NCI-H187 treated with DMSO at 0.1 percent for 48 hours (cell line): ENCODE data around the gene MRPL52.
A peak's percentile ranks its signal among the peaks of the same experiment; 100 is the strongest.
"Not testable (repeated sequence)": the region's sequence is repeated elsewhere in the genome, so short reads cannot be mapped to it uniquely, and the experiment has no call there.

Experiments
- DNase-seq: peaks from one replicate; lab custom pipeline; 2025; lab: John Stamatoyannopoulos, UW

Gene MRPL52

GRCh38 chr14:22829661-22830442, at the start of gene MRPL52:
Gene MRPL52, plus strand, starts transcription at chr14:22829887. Its CDS starts 26 bp downstream, at chr14:22829913.
- peak; percentile 69 for DNase-seq

DNA sequence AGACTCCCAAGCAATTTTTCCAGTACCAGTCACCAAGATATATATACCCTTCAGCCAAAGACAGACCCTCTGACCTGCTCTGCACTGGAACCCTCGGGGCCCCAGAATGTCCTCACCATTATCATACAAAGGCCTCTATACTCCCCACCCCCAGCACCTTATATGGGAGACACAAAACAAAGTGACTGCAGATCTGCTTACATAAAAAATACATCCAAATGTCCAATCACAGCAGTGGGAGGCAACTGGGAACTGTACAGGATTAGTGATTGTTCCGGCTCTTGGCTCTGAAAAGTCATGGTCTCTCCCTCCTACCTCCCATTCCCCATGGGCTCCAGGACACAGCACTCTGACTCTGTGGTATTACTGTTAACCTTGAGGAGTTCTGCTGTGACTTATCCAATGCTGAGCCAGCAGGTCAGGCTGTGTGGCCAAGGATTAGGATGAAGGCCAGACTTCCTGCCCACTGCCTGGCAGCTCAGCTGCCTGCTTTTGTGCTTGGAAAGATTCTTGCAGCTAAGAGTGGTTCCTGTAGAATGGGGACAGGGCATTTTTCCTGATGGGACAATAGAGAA, 49.5 kb upstream of the MRPL52 start:
- no peak for DNase-seq

GRCh38 chr14:22780941-22781300, 48.8 kb upstream of the MRPL52 start:
- DNase-seq, result no peak

- no peak for DNase-seq
Observed at GRCh38 chr14:22781301-22781991, 48.2 kb upstream of the MRPL52 start.

GRCh38 chr14:22786685-22787084, 43.0 kb upstream of the MRPL52 start:
- no peak for DNase-seq

DNA sequence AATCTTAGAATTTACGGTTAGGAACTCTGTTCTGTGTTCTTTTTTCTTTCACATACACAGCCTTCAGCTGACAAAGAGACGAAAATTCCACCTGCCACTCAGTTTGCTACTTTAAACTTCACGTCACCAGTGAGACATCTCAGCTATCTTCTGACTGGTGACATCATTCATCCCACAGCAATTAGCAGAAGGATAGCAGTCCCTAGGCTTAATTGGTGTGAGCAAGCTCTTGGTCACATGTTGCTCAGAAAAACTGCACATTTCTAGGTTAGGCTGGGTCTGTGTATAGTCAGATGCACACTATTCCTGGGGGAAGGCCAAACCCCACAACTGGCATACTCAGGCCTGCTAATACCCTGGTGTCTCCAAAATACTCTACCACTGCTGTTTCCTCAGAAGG, 38.4 kb upstream of the MRPL52 start:
- no peak for DNase-seq

DNA sequence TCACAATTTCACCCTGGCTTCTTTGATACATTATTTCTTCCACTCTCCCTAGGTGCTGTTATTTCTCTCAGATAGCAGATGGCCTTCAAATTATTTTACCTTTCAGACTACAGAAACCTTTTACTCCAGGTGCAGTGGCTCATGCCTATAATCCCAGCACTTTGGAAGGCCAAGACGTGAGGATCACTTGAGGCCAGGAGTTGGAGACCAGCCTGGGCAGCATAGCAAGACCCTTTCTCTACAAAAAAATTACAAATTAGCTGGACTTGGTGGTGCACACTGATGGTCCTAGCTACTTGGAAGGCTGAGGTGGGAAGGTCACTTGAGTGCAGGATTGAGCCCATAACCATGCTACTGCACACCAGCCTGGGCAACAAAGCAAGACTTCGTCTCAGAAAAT, 37.5 kb upstream of the MRPL52 start:
- DNase-seq, result no peak

DNA sequence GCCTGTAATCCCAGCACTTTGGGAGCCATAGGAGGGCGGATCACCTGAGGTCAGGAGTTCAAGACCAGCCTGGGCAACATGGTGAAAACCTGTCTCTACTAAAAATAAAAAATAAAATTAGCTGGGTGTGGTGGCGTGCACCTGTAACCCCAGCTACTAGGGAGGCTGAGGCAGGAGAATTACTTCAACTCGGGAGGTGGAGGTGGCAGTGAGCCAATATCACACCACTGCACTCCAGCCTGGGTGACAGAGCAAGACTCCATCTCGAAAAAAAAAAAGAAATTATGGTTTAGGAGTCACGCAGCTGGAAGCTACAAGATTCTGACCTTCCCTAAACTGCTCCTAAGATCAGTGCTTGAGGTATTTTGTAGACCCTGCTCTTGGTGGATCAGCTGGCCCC, 36.1 kb upstream of the MRPL52 start:
- DNase-seq, result not testable (repeated sequence)

DNA sequence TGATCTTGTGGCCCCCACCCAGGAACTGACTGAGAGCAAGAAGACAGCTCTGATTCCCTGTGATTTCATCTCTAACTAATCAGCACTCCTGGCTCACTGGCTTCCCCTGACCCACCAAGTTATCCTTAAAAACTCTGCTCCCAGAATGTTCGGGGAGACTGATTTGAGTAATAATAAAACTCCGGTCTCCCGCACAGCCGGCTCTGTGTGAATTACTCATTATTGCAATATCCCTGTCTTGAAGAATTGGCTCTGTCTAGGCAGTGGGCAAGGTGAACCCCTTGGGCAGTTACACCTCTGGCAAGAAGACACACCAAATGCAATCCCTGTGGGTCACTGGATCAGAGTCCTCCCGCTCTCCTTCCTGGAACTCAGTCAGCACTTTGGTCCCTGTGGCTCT, 35.7 kb upstream of the MRPL52 start:
- no peak for DNase-seq

DNA sequence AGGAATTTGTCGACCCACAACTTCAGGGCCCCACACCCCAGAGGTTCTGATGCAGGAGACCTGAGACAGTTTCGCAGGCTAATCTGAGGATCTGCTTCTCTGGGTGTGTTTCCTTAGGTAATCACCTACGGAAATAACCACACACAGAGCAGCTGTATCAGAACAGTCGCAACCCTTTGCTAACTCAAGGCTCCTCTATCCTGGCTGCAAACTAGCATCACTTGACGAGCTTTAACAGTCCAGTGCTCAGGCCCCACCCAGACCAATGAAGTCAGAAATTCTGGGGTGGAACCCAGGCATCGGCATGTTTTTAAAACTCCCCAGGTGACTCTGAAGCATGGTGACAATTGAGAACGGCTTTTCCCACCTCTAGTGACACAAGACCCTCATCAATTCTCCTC, 35.1 kb upstream of the MRPL52 start:
- no peak for DNase-seq

DNA sequence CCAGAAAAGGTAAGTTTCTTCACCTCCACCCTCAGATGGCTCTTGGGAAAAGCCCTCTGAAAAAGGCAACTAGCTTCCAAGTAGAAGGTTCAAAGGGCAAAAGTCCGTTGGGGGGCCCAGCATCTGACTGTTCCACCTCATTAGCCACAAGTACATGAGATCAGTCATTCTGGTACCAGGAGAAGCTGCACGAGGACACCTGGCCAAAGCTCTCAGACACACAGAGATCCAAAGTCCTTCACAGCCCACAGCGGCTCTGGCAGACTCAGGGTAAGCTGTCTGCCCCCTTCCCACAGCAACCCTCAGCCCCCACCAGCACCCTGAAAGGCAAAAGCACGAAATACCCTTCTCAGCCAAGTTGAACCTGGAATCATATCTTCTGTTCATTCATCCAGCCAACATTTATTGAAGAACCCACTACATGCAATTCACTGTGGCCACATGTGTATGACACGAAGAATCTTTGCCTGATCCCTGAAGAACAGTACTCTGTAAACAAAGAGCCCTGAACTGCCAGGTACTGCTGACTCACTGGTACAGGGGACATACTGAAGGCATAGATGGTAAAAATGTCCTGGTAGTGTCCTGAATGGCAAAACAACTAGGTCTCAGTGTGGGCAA, 33.5 kb upstream of the MRPL52 start:
- DNase-seq, result no peak

GRCh38 chr14:22797017-22797917, 32.4 kb upstream of the MRPL52 start:
- no peak for DNase-seq

DNA sequence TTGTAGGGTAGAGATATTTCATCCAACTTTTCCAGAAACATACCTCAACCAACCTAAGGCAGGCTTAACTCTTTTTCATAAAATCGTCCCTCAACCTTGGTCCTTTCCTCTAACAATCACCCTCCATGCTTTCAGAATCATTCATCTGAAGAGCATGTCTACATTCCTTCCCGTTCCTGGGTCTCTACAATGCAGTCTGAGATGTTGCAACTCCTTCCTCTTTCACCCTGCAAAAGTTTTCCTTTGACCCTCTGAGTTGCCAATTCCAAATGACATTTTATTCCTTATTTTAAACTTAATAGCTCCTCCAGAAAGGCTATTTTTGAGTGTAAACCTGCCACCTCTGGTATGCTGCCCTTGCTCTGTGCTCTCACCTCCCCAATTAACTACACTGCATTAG, 31.2 kb upstream of the MRPL52 start:
- no peak for DNase-seq

DNA sequence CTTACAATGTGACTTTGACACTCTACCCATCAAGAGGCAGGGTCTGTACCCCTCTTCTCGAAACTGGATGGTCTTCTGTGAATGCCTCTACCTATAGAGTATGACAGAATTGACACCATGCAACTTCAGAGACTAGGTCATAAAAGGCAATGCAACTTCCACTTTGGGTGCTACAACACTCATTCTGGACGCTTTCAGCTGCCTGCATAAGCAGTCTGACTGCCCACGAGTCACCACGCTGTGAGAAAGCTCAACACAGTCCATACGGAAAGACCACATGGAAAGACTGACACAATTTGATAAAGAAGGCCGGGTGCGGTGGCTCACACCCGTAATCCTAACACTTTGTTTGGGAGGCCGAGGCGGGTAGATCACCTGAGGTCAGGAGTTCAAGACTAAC, 29.3 kb upstream of the MRPL52 start:
- no peak for DNase-seq

GRCh38 chr14:22801716-22802115, 28.0 kb upstream of the MRPL52 start:
- DNase-seq, result no peak

GRCh38 chr14:22802860-22803686, 26.6 kb upstream of the MRPL52 start:
- no peak for DNase-seq

DNA sequence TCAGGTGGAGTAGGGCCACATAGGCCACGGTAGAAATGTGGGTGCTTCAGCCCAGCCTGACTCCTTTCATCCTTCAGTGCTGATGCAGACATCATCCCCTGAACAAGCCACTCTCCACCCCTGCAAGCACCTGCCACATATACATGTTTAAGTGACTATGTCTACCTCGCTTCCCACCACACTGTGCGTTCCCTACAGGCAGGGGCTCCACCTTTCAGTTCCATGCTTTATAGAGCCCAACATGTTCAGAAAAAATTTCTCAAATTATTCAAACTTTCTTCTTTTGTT, 26.1 kb upstream of the MRPL52 start:
- DNase-seq, result no peak

- DNase-seq, result not testable (repeated sequence)
Observed at GRCh38 chr14:22805235-22805634, 24.5 kb upstream of the MRPL52 start.

DNA sequence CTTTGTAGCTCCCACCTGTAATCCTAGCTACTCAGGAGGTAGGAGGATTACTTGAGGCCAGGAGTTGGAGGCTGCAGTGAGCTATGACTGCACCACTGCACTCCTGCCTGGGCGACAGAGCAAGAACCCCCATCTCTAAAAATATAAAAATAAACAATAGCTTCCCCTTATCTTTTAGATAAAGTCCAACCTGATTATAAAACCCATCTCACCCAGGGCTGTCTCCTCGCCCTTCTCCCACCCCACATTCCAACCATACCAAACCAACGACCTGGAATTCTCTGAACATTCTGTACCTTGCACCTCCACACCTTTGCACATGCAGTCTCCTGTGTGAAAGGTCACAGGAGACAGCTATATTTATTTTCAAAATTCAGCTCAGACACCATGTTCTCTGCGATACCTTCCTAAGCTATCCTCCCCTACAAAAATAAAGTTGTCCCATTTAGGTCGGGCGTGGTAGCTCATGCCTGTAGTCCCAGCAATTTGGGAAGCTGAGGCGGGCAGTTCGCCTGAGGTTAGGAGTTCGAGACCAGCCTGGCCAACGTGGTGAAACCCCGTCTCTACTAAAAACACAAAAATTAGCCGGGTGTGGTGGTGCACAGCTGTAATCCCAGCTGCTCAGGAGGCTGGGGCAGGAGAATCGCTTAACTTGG, 22.1 kb upstream of the MRPL52 start:
- no peak for DNase-seq

- no peak for DNase-seq
Observed at GRCh38 chr14:22808388-22809209, 21.1 kb upstream of the MRPL52 start.
